Measurements from ENCODE around the gene SPAG7.

The SPAG7 gene

GRCh38 chr17:4941319-4941610 lies 26.4 kb downstream of the SPAG7 start:
- Histone ChIP-seq H3K27ac (ENCODE audit: low read depth, low read length, poor library complexity, severe bottlenecking) (peak overlapping the region; percentile 85), H3K4me2 (ENCODE audit: low read length) (peak overlapping the region; percentile 100), H3K9me2 (ENCODE audit: low read depth, low read length) (no peaks in the 10 kb centered on the region), H3K79me2 (ENCODE audit: insufficient read depth, low read length) (peaks cover 16% of the 10 kb centered on the region; the same call in 1 of the 2 replicates), H4K20me1 (ENCODE audit: insufficient read depth, low read length) (no peaks in the 10 kb centered on the region), H3K9ac (ENCODE audit: low read length) (peak overlapping the region; percentile 97), H2AFZ (ENCODE audit: low read length) (no peak overlapping the region), H3K4me3 (ENCODE audit: low read depth, low read length, poor library complexity, severe bottlenecking) (peak overlapping the region; percentile 85), H3F3A (ENCODE audit: insufficient read depth, low read length) (peaks cover 17% of the 10 kb centered on the region), H3K36me3 (ENCODE audit: insufficient read depth, low read length) (peaks cover 75% of the 10 kb centered on the region), H3K4me1 (ENCODE audit: insufficient read depth, low read length, severe bottlenecking) (peaks cover 63% of the 10 kb centered on the region), H3K9me3 (ENCODE audit: low read length) (no peaks in the 10 kb centered on the region), H3K27me3 (ENCODE audit: insufficient read depth, low read length) (no peaks in the 10 kb centered on the region)
- no peak for TF ChIP-seq EZH2 (IDR thresholded peaks at IDR 0.05; ENCODE audit: borderline replicate concordance, low read length)
- no peak for TF ChIP-seq CTCF (IDR thresholded peaks at IDR 0.05; ENCODE audit: low read length)

GRCh38 chr17:4940555-4941318 lies 26.9 kb downstream of the SPAG7 start:
- peaks cover 16% of the 10 kb centered on the region; the same call in 1 of the 2 replicates for H3K79me2 ChIP-seq (ENCODE audit: insufficient read depth, low read length)
- H3K27me3 ChIP-seq (ENCODE audit: insufficient read depth, low read length): no peaks in the 10 kb centered on the region
- H3K4me1 ChIP-seq (ENCODE audit: insufficient read depth, low read length, severe bottlenecking): peaks cover 58% of the 10 kb centered on the region
- H3K36me3 ChIP-seq (ENCODE audit: insufficient read depth, low read length): peaks cover 75% of the 10 kb centered on the region
- H4K20me1 ChIP-seq (ENCODE audit: insufficient read depth, low read length): no peaks in the 10 kb centered on the region
- H3F3A ChIP-seq (ENCODE audit: insufficient read depth, low read length): peaks cover 15% of the 10 kb centered on the region
- no peaks in the 10 kb centered on the region for H3K9me3 ChIP-seq (ENCODE audit: low read length)
- TF ChIP-seq EZH2 (IDR thresholded peaks at IDR 0.05; ENCODE audit: borderline replicate concordance, low read length): no peak
- no peak for TF ChIP-seq CTCF (IDR thresholded peaks at IDR 0.05; ENCODE audit: low read length)
- no peaks in the 10 kb centered on the region for H3K9me2 ChIP-seq (ENCODE audit: low read depth, low read length)
- H3K9ac ChIP-seq (ENCODE audit: low read length): peak overlapping the region; percentile 97
- H3K4me2 ChIP-seq (ENCODE audit: low read length): peak overlapping the region; percentile 100
- peak overlapping the region; percentile 85 for H3K27ac ChIP-seq (ENCODE audit: low read depth, low read length, poor library complexity, severe bottlenecking)
- H2AFZ ChIP-seq (ENCODE audit: low read length): no peak overlapping the region
- peak overlapping the region; percentile 85 for H3K4me3 ChIP-seq (ENCODE audit: low read depth, low read length, poor library complexity, severe bottlenecking)

- H3F3A ChIP-seq (ENCODE audit: insufficient read depth, low read length): peaks cover 13% of the 10 kb centered on the region
- peak within 1 kb of the TSS; percentile 85 for H3K4me3 ChIP-seq (ENCODE audit: low read depth, low read length, poor library complexity, severe bottlenecking)
- no peaks in the 10 kb centered on the region for H3K27me3 ChIP-seq (ENCODE audit: insufficient read depth, low read length)
- peak within 1 kb of the TSS; percentile 85 for H3K27ac ChIP-seq (ENCODE audit: low read depth, low read length, poor library complexity, severe bottlenecking)
- peaks cover 16% of the 10 kb centered on the region; the same call in 1 of the 2 replicates for H3K79me2 ChIP-seq (ENCODE audit: insufficient read depth, low read length)
- H3K9me2 ChIP-seq (ENCODE audit: low read depth, low read length): no peaks in the 10 kb centered on the region
- no peaks in the 10 kb centered on the region for H3K9me3 ChIP-seq (ENCODE audit: low read length)
- peaks cover 71% of the 10 kb centered on the region for H3K36me3 ChIP-seq (ENCODE audit: insufficient read depth, low read length)
- no peak within 1 kb of the TSS for H2AFZ ChIP-seq (ENCODE audit: low read length)
- H3K4me2 ChIP-seq (ENCODE audit: low read length): peak within 1 kb of the TSS; percentile 100
- TF ChIP-seq CTCF (IDR thresholded peaks at IDR 0.05; ENCODE audit: low read length): no peak
- TF ChIP-seq EZH2 (IDR thresholded peaks at IDR 0.05; ENCODE audit: borderline replicate concordance, low read length): no peak
- H4K20me1 ChIP-seq (ENCODE audit: insufficient read depth, low read length): no peaks in the 10 kb centered on the region
- peak within 1 kb of the TSS; percentile 98 for H3K9ac ChIP-seq (ENCODE audit: low read length)
- peaks cover 50% of the 10 kb centered on the region for H3K4me1 ChIP-seq (ENCODE audit: insufficient read depth, low read length, severe bottlenecking)
These were observed 27.6 kb downstream of the SPAG7 start, which contains the start of the genes RNF167 and SLC25A11 for GRCh38 chr17:4939796-4940554. Gene RNF167, plus strand, starts transcription at chr17:4940268. Its CDS starts 642 bp downstream, at chr17:4940910. Gene SLC25A11, minus strand, starts transcription at chr17:4940046. Its CDS starts 136 bp downstream, at chr17:4939910.

Data from OCI-LY1 (cell line).